LNCaP clone FGC (cell line): ENCODE results near the gene ZNF496.
"Not testable (repeated sequence)": the region's sequence is repeated elsewhere in the genome, so short reads cannot be mapped to it uniquely, and the experiment has no call there.

Experiments used
- DNase-seq: peaks from one replicate; pipeline ENCODE4 v3.0.0-alpha.2; 2011; ENCODE audit warnings: low read depth
- H3K4me3 ChIP-seq: 2 replicates; pipeline ENCODE4 v1.5.1; 2011; ENCODE audit warnings: mild to moderate bottlenecking, low read depth, low read length, control low read depth
- TF ChIP-seq, protein P1 (sequence below): IDR thresholded peaks from 2 replicates; pipeline ENCODE4 v1.5.1; 2012; ENCODE audit warnings: mild to moderate bottlenecking; ENCODE audit not compliant: control insufficient read depth, insufficient read depth; ENCODE audit errors: extremely low read depth

ZNF496 gene

GRCh38 chr1:247331525-247332214 lies at the start of gene ZNF496:
Gene ZNF496 (minus strand): TSS chr1:247331867. CDS start chr1:247329578, 2,289 bp downstream.
- TF ChIP-seq, protein P1, sequence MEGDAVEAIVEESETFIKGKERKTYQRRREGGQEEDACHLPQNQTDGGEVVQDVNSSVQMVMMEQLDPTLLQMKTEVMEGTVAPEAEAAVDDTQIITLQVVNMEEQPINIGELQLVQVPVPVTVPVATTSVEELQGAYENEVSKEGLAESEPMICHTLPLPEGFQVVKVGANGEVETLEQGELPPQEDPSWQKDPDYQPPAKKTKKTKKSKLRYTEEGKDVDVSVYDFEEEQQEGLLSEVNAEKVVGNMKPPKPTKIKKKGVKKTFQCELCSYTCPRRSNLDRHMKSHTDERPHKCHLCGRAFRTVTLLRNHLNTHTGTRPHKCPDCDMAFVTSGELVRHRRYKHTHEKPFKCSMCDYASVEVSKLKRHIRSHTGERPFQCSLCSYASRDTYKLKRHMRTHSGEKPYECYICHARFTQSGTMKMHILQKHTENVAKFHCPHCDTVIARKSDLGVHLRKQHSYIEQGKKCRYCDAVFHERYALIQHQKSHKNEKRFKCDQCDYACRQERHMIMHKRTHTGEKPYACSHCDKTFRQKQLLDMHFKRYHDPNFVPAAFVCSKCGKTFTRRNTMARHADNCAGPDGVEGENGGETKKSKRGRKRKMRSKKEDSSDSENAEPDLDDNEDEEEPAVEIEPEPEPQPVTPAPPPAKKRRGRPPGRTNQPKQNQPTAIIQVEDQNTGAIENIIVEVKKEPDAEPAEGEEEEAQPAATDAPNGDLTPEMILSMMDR, result no peak
- peak within 1 kb of the TSS; percentile 86 for H3K4me3 ChIP-seq
- DNase-seq, result no peak

- no peak for DNase-seq
- no peak overlapping the region for H3K4me3 ChIP-seq
- TF ChIP-seq, protein P1, result no peak
Observed at GRCh38 chr1:247378334-247379073, 46.8 kb upstream of the ZNF496 start.

DNA sequence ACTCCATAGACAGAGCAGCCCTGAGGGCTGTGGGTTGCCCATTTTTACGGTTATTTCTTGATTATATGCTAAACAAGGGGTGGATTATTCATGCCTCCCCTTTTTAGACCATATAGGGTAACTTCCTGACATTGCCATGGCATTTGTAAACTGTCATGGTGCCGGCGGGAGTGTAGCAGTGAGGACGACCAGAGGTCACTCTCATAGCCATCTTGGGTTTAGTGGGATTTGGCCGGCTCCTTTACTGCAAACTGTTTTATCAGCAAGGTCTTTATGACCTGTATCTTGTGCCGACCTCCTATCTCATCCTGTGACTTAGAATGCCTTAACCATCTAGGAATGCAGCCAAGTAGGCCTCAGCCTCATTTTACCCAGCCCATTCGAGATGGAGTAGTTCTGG lies 46.0 kb upstream of the ZNF496 start:
- DNase-seq, H3K4me3 ChIP-seq: not testable (repeated sequence)

DNA sequence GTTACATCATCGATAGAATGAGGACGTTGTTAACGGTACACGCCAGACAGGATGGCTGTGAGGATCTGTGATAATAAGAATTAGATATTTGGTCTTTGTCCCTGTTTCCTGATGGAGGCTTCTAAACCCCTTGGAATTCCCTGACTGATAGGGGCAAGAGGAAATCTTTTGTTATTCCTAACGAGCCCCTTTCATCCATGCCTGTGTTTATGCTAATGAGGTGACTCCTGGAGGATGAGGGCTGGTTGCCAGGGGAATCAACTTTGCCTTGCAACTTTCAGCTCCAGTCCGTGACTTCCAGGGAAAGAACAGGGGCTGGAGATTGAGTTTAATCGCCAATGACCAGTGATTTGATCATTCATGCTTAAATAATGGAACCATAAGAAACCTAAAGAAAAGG lies 45.0 kb upstream of the ZNF496 start:
- H3K4me3 ChIP-seq, result no peak overlapping the region
- TF ChIP-seq, protein P1, result no peak
- no peak for DNase-seq

GRCh38 chr1:247375747-247376146 lies 44.1 kb upstream of the ZNF496 start:
- TF ChIP-seq, protein P1, result no peak

GRCh38 chr1:247374651-247375334 lies 43.1 kb upstream of the ZNF496 start:
- not testable (repeated sequence) for H3K4me3 ChIP-seq, DNase-seq

More at GRCh38 chr1:247375747-247376146, 44.1 kb upstream of the ZNF496 start:
- no peak overlapping the region for H3K4me3 ChIP-seq
- DNase-seq, result no peak

DNA sequence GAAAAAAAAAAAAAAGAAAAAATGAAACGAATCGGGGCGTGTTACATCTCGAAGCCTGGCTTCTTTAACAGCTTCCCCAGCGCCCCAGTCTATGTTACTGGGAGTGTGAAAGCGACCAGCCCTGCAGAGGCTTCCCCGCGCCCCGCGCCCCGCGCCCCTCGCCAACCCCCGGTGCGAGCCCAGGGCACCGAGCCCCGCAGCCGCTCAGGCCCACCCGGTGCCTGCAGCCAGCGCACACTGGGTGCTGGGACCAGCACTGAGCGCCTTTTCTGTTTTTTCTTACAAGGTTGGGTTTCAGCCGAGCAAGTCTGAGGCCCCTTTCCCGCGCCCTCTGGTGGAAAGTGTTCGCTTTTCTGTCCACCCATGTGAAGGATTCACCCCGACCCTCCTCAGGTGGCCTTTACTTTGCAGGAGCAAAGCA lies 42.1 kb upstream of the ZNF496 start:
- H3K4me3 ChIP-seq, result no peak overlapping the region
- TF ChIP-seq, protein P1, result no peak
- no peak for DNase-seq
